NCI-H345 treated with DMSO at 0.1 percent for 48 hours (cell line): ENCODE data around the gene TNFRSF25.

ENCODE experiments used
- DNase-seq: peaks from one replicate; lab custom pipeline; 2025; ENCODE audit not compliant: unreplicated experiment; lab: John Stamatoyannopoulos, UW

TNFRSF25 gene, protein sequence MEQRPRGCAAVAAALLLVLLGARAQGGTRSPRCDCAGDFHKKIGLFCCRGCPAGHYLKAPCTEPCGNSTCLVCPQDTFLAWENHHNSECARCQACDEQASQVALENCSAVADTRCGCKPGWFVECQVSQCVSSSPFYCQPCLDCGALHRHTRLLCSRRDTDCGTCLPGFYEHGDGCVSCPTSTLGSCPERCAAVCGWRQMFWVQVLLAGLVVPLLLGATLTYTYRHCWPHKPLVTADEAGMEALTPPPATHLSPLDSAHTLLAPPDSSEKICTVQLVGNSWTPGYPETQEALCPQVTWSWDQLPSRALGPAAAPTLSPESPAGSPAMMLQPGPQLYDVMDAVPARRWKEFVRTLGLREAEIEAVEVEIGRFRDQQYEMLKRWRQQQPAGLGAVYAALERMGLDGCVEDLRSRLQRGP

DNA sequence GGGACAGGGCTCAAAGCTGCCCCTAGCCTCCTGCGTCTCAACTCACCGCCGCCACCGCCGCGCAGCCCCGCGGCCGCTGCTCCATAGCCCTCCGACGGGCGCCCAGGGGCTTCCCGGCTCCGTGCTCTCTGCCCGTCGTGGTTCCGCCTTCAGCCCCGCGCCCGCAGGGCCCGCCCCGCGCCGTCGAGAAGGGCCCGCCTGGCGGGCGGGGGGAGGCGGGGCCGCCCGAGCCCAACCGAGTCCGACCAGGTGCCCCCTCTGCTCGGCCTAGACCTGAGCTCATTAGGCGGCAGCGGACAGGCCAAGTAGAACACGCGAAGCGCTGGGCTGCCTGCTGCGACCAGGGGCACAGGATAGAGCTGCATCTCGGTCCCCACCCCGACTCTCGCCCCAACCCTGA is at the start of gene TNFRSF25:
Gene TNFRSF25, minus strand, starts transcription at position 151 of the 400 bp plus-strand sequence. Its CDS starts 66 bp downstream, at position 85.
- no peak for DNase-seq

DNA sequence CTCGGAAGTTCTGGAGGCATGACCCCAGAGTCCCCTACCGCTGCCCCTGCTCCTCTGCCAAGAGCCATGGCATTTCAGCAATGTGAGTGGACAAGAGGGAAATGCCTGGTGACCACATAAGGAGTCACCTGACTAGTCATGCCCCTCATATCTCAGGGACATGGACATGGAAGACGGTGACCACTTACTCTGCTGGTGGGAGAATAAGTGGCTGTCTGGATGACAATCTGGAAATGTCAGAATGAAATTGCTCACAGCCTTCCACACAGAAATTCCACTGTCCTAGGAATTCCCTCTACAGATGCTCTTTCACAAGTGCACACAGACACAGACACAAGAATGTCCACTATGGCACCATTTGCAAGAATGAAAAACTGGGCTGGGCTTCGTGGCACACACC is 49.8 kb upstream of the TNFRSF25 start:
- no peak for DNase-seq

DNA sequence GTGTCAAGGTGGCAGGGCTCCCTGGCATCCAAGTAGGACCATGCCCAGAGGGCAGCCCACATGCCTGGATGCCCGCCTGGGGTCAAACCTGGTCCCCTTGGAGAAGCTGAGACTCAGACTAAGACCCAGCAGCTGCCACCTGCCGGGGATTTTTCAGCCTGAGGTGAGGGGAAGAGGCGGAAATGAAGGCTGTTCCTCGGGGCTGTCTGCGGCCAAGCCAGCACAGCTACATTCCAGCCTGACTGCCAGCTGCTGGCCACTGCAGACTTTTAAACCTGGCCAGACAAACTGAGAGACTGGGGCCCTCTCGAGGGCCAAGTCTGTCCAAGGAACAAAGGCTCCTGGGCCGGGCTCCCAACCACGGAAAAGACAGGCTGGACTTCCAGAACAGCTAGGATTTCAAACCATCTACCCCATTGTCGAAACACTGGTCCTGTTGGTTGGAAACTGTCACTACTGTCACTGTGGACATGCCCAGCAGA is 47.4 kb upstream of the TNFRSF25 start:
- no peak for DNase-seq

DNA sequence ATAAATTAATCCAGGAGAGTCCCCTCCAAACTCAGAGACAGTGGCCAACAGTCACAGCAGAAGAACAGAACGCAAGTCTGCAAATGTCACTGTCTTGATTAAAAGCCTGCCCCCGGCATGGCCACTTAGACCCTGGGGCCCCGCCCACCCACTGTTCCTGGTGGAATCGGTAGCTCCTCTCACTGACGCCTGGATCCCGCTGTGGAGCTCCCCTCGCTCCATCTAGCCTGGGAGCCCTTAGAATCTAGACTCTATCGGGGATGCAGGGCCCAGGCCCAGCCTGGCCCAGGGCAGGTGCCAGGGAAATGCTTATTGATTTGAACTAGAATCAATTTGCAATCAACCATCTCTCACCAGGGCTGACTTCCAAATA is 46.9 kb upstream of the TNFRSF25 start:
- DNase-seq = no peak

DNA sequence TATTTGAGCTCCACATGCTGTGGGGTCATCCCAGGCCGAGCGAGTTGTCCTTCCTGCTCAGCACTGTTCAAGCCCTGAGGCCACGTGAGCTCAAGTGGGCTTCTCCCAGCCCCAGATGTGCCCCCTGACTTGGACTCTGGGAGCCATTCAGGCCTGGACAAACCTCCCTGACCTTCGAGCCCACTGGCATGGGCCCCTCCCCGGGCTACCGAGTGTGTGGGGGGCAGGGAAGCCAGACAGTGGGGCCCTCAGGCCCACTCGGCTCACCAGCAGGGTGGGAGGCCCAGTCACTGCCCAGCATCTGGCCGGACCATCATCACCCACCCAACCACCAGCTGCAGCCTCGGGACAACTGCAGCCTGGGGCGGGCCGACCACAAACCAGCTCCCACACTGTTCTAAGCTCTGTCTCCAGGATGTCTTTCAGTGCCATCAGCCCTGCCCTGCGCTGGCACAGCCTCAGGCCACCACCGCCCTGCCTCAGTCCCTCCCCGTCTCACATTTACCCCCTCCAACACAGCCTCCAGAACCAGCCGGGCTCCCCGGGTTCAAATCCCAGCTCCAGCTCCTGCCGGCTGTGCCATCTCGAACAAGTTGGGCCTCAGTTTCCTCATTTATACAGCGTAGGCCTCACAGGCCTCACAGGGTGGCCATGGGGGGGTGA is 46.4 kb upstream of the TNFRSF25 start:
- no peak for DNase-seq

DNA sequence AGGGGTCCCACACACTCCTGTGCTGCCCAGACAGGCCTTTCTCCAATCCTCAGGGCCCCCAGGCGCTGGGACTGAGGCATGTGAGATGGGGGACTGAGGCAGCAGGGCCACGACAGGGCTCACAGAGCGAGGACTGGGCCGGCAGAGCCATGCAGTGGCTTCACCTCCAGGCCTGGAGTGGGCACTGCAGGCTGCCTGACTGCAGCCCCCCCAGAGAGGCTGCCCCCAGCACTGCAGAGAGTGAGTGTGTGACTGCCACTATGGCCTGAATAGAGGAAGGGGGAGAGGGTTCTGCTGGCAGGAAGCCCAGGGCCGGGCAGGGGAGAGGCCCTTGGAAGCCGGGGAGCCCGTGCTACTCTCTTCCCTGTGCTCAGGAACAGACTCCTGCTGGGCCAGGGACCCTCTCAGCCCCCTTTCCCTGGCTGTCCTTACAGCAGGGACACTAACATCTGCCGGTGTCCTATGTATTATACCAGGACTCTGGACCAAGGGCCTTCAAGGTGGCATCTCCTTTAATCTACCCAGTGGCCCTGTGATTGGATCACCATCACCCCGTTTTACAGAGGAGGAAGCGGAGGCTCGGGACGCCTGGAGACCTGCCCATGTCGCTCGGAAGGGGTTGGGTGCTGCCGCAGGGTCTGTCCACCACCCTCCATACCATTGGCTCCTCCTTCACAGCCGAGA is 45.7 kb upstream of the TNFRSF25 start:
- no peak for DNase-seq

DNA sequence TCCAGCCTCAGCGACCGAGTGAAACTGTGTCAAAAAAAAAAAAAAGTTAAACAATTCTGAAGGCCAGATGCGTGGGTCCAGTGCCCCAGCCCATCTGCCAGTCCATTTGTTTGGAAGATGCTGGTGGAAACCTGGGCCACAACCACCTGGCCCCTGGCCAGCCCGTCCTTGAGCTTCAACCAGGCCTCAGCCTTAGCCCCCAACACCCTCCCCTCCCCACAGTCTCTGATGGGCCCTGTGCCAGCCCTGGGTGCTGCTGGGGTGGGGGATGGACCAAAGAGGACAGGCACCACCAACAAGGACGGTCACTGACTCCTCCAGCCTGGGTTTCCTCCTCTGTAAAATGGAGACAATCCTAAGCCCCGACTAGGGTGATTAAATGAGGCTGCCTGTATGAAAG is 45.1 kb upstream of the TNFRSF25 start:
- DNase-seq = no peak

DNA sequence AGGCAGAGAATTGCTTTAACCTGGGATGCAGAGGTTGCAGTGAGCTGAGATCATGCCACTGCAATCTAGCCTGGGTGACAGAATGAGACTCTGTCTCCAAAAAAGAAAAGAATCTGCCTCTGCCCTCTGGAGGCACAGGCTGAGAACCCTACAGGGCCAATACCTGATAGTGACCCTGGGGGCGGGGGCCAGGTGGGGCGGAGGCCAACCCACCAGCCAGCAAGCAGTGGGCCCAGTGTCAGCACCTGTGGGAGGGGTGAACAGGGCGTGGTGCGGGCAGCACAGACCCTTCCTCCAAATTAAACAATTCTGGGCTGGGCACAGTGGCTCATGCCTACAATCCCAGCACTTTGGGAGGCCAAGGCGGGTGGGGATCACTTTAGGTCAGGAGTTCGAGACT is 44.5 kb upstream of the TNFRSF25 start:
- DNase-seq = no peak

DNA sequence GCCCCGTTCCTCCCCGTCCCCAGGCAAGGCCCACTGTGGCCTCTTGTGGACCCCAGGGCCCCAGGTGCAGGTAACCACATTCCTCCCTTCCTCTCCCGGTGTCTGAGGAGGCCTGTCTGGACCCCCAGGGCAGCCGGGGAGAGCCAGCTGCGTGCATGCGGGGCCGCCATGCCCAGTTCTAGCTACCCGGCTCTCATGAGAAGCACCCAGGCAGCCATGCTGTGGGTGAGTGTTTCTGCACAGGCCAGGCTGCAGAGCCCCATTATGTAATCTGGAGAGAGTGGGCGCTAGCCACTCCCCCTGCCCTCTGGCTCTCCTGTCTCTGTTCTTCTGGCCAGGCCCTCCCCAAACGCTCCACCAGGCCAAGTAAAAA is 43.9 kb upstream of the TNFRSF25 start:
- no peak for DNase-seq

DNA sequence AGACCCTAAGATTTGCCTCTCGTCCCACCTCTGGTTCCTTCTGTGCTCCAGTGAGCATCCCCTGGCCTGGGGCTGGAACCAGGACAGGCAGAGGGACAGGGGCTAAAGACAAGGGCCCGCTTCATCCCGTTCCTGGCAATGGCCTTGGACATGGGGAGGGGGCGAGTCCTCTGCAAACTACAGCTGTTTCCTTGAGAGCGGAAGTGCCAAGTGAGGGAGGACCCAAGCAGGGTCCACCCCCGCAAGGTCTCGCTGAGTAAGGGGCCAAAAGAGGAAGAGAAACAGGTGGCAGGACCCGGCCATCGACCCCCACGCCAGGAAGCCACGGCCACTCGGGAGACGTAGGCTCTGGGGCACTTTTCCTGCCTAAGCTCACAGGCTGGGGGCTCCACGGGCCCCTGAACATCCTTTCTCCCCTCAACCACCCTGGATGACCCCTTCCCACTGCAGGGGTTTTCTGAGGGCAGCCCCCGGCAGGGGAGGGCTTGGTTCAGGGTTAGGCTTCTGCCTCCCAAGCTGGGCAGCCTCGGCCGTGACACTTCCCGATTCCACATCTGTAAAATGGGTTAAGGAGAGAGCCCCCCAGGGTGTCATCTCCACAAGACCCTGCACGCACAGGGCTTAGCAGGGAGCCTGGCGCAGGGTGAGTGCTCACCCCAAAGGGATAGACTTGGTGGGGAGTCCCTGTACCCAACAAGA is 43.4 kb upstream of the TNFRSF25 start:
- DNase-seq = no peak

DNA sequence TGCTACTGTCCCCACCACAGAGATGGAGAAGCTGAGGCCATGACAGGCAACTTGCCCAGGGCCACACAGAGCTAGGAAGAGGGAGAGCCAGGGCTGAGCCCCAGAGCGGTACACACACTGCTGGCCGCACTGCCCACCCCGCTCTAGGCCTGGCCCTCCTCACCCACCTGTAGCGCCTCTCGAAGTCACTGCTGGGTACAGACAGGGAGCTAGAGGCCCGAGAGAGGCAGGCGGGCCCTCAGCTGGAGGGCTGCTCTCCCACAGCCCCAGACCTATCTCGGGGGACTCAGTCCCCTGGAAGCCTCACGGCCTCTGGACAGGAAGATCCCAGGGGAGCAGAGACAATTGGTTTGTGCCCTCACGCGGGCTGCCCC is 42.8 kb upstream of the TNFRSF25 start:
- no peak for DNase-seq

DNA sequence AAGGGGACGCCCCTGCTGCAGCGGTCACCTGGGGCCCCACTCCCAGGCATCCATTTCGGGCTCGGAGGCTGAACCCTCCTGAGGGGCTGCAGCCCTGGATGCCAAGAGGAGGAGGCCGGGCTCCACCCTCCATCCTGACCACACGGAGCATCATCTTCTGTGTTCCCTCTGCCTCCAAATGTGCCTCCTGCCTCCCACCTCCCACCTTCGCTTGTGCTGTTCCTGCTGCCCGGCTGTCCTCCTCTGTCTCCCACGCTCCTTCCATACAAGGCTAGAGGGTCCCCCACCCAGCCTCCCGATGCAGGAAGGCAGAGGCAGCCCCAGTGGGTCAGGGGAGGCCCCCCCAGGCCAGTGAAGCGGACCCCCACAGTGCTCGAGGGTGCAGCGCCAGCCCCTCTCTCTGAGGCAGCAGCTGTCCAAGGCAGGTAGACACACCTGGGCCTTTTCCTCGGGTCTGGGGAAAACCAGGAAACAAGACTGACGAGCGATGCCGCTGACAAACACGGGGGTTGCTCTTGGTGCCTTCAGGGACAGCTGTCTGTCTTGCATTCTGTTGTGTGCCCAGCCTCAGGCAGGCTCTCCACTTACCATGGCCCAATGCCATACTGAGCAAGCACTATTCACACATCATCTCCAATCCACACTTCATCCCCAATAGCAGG is 42.3 kb upstream of the TNFRSF25 start:
- no peak for DNase-seq

DNA sequence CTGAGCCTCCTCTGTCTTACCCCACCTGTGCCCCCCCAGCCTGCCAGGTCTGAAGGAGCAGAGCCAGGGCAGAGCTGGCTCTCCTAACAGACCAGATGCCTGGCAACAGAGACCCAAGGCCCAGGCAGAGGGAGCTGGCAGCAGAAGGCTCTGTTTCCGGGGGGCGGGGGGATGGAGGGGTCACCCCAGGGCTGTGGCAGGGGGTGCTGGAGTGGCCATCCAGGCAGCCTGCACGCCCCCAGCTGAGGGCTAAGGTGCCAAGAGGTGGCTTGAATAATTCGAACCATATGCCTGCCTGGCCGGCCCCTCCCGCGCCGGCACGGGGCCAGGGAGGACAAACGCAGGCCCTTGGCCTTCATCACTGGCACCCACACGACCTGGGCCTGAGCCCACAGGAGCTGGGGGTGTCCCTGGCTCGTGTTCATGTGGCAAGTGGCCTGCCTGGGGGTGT is 41.5 kb upstream of the TNFRSF25 start:
- DNase-seq = no peak

DNA sequence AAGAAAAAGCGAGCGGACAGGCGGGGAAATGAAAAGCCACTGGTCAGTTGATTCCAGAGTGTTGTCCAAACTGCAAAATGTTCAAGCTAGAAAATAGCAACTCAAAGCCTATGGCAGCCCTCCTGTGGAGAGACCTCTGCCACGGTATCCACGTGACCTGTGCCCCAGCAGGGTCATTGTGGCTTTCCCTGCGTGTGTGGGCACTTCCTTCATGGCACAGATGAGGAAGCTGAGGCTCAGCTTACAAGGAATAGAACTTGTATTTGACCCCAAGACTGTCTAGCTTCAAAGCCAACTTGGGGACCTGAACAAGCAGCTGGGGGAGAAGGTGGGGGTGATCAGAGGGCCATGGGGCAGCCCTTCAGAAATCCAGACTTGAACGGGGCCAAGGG is 41.1 kb upstream of the TNFRSF25 start:
- DNase-seq = no peak

DNA sequence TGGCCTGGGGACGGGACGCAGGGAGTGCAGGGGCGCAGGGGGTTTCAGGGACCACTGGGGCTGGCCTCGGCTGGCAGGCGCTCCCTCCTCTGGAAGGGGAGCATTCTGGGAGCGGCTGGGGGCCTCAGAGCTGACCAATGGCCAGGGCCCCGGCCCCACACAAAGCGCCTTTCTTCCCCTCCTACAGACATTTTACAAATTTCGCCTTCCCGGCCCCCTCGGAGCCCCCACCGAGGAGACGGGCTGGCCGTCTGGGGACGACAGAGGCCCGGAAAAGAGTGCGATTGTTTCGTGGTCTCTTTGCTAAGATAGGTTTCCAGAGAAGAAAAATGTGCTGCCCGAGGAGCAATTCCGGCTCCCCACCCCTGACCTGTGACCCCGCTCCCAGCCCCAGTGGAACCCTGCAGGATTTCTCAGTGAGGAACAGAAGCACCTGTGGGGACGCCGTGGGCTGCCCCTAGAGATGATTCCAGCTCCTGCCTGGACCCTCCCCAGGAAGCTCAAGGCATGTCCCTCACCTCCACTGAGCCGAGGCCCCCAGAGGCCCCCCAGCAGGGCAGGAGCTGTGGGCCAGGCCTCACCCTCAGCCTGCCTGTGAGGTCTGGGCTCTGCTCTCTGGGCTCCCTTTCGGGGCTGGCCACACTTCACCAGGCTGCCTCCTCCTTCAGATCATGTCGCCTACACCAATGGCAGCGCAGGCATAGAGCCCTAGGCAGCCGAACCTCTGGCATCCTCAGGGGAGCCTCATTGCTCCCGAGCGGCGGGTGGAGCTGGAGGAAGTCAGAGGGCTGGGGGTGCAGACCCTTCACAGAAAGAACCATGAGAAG is 40.5 kb upstream of the TNFRSF25 start:
- no peak for DNase-seq

DNA sequence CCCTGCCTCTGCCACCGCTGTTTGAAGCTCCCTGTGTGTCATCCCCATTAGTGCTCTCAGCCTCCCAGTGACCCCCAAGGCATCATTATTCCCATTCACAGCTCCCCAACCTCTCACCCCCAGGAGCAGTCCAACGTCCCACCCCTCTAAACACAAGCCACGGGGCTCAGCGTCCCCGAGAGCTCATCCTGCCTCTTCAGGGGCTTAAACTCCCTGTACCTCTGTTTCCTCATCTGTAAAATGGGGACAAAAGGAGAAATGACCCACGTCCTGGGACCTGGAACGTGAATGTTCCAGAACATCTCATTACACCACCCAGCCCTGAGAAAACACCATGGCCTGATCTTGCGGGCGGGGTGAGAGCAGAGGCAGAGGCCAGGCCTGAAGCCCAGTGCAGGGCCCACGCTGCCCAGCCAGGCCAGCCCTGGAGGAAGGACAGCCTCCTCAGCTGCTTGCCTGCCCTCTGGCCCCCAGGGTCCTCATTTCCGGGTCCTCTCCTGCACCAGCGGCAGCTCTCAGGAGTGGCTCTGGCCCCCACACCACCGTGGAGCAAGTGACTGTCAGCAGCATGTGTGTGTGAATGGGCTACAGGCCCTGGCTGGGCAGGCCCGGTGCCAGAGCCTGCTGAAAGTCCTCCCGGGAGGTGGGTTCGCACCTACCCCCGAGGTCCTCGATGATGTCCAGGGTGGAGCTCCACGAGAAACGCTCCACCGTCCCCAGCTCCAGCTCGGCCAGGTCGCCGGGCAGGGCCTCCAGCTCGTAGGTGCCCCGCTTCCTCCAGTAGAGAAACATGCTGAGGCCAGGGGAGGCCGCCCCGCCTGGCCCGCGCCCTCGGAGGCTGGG is 39.6 kb upstream of the TNFRSF25 start:
- DNase-seq = no peak

DNA sequence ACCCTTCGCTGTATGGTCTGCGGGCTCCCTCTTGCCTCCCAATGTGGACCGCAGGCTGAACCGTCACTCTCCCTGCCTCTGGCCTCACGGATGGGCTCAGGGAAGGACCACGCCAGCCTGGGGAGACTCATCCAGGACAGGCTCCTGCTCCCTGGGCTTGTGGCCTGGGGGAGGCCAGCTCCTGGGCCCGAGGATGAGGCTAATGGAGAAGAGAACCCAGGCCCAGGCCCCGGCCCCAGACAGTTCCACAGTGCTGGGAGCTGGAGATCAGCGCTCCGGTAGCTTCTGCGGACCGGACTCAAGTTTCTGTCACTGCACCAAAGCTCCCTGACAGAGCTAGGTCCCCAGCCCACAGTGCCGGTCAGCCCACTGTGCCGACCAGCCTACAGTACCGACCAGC is 38.9 kb upstream of the TNFRSF25 start:
- DNase-seq = no peak

DNA sequence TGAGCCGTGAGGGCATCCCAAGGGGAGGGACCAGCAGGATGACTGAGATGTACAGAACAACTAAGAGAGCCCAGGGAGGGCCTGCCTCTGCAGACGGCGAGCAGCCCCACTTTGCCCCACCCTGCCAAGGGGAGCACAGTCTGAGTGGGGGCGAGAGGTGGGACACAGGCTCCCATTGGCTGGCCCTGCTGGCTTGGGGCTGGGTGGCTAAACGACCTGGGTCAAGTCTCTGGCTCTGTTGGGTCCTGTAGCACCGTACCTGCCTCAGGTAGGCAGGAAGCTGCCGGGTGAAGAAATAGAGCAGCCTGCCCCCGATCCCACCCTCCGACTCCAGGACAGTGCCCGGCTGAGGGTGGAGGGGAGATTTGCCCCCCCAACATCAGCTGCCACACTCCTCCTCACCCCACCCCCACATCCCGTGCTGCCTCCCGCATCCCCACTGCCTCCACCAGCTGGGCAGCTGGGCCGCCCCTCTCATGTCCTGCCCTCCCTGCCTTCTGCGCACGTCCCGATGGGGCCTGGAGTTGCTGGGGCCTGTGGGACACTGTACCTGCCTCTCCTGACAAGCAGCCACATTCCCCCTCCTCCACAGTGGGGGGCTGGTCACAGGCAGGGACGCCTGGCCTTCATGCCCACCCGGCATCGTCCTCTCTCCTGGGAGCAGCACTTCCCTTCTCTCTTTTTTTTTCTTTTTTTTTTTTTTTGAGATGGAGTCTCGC is 38.1 kb upstream of the TNFRSF25 start:
- DNase-seq = no peak
